GM10266 (cell line): ENCODE measurements around the gene ADGRD1.

Experiments used
- DNase-seq: peaks from one replicate; pipeline ENCODE4 v3.0.0; 2012; ENCODE audit errors: extremely low spot score
- TF ChIP-seq, protein P1 (sequence below): IDR thresholded peaks from 2 replicates; pipeline ENCODE4 v1.5.1; 2012; ENCODE audit warnings: mild to moderate bottlenecking, low read depth; ENCODE audit not compliant: control insufficient read depth, insufficient read depth; ENCODE audit errors: missing control alignments

The ADGRD1 gene

DNA sequence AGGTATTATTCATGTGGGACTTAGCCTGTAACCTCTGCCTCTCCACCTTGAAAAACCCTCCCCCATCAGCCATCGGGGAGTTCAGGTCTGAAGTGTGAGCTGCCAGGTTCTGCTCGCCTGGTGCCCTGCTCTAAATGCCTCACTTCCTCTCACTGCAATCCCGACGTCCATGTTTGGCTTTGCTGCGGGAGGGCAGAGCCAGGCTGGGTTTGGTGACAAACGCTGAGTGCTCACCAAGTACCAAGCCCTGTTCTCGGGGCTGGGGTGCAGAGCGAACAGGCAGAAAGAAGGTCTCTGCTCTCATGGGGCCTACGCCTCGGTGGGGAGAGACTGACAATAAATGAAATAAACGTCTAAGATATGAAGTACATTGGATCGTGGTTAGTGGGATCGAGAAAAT is 2.1 kb upstream of the ADGRD1 start:
- TF ChIP-seq, protein P1, sequence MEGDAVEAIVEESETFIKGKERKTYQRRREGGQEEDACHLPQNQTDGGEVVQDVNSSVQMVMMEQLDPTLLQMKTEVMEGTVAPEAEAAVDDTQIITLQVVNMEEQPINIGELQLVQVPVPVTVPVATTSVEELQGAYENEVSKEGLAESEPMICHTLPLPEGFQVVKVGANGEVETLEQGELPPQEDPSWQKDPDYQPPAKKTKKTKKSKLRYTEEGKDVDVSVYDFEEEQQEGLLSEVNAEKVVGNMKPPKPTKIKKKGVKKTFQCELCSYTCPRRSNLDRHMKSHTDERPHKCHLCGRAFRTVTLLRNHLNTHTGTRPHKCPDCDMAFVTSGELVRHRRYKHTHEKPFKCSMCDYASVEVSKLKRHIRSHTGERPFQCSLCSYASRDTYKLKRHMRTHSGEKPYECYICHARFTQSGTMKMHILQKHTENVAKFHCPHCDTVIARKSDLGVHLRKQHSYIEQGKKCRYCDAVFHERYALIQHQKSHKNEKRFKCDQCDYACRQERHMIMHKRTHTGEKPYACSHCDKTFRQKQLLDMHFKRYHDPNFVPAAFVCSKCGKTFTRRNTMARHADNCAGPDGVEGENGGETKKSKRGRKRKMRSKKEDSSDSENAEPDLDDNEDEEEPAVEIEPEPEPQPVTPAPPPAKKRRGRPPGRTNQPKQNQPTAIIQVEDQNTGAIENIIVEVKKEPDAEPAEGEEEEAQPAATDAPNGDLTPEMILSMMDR: no peak

DNA sequence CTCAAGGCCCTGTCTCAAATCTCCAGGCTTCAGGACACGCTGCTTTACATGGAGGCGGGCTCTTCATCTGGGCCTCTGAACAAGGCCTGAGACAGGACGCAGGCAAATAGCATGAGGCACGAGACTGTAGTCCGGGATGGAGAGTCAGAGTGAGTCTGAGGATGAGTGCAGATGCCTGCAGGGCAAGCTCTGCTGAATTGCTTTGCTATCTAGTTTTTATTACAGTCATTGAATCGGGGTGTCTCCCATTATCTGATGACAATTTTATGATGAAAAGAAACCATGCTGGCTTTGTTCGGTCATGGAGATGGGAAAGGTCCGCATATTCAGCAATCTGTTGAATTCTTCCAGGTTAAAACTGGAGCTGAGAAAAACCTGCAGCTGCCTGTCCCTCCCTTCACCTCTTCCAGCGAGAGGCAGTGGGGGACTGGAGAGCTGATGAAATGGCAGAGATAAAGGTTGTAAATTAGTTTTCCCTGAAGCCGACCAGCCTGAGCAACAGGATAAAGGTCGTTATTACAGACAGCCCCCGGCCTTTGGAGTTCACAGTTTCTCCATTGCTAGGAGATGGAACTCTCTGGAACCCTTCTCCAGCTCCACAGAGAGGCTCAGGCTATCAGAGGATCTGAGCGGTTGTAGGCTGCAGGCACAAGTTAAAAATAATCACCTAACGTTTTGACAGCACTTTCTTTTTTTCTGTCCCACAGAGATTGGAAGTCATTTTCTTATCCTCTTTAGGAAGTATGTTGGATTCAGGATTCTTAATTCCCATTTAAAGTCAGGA is 1.3 kb upstream of the ADGRD1 start:
- no peak for DNase-seq
- TF ChIP-seq, protein P1: no peak

More for the DNA sequence above, 2.1 kb upstream of the ADGRD1 start:
- no peak for DNase-seq

DNA sequence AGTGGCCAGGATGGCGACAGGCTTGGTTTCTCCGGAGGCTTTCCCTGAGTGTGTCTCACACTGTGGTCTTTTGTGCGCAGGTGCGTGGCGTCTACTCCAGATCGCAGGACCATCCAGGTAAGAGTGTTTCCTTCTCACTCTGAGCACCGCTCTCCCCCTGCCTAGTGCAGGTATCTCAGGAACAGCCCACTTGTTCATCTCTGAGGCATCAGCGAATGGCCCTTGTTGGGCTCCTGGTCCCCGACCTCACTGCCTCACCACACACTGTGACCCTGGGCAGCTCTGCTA is 781 bp downstream of the ADGRD1 start:
- no peak for DNase-seq
- TF ChIP-seq, protein P1: no peak

DNA sequence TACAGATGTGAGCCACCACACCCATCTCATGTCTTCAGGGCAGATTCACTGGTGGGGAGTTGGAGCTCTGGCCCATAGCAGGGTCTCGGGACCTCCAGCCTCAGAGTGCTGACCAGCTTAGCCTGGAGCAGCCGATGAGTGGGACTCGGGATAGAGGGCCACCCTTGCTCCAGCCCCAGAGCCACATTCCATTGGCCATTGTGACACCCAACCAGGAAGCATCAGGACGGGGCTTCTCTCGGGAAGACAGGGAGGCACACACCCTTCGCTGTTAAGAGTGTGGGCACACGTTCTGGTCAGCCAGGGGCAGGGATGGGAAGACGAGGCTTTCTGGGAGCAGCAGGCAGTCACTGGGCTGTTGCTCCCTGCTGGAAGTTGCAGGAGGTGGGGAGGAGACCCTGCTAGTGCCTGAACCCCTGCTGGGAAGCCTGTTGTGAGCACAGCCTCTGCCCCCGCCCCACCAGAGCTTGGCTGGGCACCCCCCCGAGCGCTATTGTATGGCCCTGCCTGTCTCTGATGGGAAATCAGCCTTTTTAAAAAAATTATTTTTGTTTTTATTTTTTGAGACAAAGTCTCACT is 1.6 kb downstream of the ADGRD1 start:
- TF ChIP-seq, protein P1: no peak
- DNase-seq: no peak

DNA sequence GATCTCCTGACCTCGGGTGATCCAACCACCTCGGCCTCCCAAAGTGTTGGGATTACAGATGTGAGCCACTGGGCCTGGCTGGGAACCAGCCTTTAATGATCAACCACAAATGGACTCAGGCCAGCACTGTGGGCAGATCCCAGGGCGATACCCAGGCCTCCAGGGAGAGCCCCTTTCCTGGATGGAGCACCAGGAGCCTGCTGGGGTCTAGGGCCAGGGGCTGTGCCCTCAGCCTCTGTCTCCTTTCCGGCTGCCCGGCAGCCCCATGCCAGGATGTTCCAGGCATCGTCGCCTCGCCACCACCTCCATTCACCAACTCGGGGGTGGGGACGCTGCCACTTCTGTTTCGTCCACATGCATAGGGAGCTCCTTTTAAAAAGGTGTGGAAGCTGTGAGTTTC is 2.3 kb downstream of the ADGRD1 start:
- DNase-seq: no peak
- TF ChIP-seq, protein P1: no peak

DNA sequence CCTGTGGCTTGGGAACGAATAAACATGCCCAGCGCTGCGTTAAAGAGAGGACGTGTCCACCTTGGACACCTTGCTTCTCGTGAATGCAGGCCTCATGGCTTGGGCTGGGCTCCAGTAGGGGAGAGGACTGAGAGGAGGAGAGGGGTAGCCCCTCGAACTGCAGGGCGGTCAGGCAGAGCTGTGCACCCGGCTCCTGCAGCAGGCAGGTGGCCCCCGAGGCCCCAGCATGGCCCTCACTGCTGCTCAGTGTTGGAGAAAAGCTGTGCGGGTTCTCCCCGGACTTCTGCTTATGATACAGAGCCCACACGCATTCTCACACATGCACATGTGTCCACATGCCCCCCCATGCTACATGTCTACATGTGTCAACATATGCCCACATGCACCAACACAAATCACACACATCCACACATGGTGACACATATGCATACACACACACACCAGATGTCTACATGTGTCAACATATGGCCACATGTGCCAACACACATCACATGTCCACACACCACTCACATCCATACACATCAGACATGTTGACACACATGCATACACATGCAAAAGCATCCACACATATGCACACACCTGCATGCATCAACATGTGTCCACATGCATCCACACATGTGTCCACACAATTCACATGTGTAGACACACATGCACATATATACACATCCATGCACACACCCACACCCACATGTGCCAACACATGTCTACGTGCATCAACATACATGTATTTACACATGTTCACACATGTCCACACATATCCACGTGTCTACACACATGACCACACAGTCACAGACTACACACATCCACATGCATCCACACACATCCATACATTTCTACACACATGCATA is 3.0 kb downstream of the ADGRD1 start:
- TF ChIP-seq, protein P1: no peak
- no peak for DNase-seq

DNA sequence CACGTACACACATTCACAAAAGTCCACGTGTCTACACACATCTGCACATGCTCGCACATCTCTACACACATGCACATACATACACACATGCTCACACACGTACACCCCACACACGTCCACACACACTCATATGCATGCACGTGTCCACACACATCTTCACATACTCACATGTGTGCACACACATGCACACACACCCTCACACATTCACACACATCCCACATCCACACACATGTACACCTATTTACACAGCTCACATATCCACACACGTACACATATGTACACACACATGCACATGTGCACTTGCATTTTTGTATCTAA is 3.6 kb downstream of the ADGRD1 start:
- TF ChIP-seq, protein P1: no peak

More for the DNA sequence above, 3.6 kb downstream of the ADGRD1 start:
- DNase-seq: no peak
